Measurements from ENCODE around the gene MND1.
"Not testable (repeated sequence)": the region's sequence is repeated elsewhere in the genome, so short reads cannot be mapped to it uniquely, and the experiment has no call there.

The MND1 gene

DNA sequence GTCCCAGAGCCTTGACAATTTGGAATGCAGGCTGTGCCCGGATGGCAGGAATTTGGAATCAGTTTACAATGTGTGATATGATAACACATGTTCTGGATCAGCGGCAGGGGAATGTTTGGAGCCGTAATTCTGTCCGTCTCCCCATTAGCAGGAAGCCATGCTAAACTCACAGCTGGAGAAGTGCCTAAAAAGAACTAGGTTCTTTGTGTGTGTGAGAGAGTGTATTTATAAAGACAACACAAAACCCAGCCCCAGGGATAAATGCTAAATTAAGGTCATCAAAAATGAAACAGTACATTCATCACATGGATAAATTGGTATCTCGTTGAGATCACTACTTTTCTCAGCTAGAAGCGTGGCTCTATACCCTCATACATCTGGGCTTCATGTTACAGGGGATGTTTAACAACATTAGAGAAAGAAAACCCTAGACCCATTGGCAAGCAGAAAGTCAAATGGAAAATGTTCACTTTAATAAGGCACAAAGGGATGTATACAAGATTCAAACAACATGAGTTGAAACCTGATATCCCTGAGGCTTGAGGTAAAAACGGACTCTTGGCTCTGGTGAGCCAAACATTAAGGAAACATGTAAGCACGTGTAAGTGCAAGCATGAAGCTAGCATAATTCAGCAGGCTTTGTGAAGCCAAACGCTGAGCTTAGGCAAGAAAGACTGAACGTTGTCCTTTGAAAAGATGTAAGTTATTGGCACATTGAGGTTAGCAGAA lies 103.7 kb downstream of the MND1 start:
- no peak for DNase-seq

DNA sequence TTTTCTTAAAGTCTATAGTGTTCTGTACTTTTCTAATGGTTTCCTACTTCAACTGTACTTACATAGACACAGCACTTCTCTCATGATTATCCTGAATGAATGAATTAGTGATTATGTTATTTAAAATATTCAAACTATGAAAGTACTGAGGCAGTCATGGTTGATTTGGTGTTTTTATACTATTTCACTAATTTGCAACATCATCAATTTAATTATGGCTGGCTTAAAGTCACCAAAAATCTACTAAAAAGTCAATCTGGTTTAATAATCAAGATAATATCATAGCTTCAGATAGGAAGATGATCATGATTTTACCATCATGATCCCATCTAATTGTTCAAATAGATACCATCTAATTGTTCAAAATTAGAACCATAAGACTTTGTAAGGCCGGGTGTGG lies 104.8 kb downstream of the MND1 start:
- DNase-seq, result no peak

DNA sequence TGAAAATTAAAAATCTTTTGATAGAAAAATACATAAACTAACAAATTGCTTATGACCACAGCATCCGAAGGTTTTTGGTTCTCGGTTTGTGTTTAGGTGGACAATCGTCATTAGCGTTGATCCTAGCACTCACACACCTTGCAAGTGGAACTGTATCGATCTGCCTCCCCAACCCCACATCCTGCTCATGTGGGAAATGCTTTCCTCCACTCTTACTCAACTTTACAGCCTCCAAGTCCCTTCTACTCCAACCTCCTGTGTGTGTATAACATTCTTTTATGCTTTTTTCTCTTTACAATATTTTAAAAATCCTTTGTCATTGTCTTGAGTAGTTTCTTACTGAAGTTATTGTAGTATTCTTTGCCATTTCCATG lies 106.0 kb downstream of the MND1 start:
- no peak for DNase-seq

DNA sequence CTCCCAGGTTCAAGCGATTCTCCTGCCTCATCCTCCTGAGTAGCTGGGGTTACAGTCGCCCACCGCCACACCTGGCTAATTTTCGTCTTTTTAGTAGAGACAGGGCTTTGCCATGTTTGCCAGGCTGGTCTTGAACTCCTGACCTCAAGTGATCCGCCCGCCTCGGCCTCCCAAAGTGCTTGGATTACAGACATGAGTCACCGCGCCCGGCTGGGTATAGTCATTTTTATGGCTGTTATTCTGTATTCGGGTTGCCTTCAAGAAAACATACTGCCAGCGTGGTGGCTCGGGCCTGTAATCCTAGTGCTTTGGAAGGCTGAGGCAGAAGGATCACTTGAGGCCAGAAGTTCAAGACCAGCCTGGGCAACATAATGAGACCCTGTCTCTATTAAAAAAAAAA lies 106.7 kb downstream of the MND1 start:
- not testable (repeated sequence) for DNase-seq

DNA sequence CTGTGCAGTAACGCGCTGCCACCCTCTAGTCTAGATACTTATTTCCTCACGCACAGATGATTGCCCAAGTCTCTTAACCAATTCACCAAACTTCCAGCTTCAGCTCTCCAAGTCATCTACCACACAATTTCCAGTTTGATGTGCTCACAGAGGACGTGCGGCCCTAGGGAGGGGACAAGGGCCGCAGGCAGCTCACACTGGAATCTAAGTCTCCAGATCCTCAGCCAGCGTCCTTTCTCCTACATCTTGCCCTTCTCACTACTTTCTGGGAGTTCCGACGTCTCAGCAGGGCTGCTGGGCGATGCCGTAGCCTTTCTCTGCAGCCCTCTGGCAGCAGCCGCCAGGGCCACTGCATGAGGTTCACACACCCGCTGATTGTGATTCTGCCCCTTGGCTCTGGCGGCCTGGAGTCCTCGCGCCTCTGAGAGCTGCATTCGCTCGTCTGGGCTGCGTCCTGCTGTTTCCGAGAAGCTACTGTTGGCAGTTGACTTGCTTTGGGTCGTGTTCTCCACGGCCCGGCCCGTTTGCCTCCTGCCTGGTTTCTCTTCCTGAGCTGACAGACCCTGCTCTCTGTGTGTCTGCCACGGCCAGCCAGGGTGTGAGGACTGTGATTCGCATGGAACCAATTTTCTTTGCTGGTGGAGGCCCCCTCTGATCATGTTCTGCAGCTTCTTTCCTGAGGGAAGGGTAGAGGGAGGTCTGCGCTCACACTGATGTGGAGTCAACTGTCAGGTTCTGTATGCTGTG lies 107.6 kb downstream of the MND1 start:
- DNase-seq, result peak; percentile 89 to 92

DNA sequence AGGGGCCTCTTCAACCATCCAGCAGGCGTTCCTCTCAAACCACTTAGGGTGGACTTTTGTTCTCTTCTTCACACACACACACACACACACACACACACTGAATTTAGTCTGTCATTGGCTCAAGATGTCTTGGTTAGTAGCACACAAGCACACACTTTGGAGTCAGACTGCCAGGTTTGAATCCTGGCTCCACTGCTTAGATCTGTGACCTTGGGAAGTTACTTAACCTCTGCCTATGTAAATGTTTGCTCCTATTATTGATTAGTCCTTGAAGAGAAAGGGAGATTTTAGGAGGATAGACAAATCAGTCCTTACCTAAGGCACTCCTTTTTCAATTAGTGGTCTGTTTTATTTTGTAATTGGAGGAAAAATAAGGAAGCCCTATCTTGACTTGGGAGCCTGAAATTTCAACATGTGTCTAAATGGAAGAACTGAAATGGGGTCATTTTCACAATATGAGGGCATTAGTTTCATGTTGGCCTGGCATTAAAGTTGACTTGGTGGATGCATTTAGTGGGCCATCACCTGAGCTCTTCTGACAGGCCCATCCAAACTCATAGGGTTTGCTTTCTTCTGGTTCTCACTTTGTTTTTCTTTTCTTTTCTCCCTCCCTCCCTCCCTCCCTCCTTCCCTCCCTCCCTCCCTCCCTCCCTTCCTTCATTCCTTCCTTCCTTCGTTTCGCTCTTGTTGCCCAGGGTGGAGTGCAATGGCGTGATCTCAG lies 108.3 kb downstream of the MND1 start:
- DNase-seq, result no peak

DNA sequence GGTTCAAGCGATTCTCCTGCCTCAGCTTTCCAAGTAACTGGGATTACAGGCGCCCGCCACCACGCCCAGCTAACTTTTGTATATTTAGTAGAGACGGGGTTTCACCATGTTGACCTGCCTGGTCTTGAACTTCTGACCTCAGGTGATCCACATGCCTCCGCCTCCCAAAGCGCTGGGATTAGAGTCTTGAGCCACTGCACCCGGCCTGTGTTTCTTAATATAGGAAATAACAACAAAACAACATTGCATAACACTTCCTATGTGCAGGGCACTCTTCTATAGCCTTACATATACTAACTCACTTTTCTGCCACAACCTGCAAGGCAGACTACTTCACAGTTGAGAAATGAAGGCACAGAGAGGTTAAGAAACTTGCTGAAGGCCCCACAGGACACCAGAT lies 108.9 kb downstream of the MND1 start:
- DNase-seq, result peak; percentile 65 to 74

DNA sequence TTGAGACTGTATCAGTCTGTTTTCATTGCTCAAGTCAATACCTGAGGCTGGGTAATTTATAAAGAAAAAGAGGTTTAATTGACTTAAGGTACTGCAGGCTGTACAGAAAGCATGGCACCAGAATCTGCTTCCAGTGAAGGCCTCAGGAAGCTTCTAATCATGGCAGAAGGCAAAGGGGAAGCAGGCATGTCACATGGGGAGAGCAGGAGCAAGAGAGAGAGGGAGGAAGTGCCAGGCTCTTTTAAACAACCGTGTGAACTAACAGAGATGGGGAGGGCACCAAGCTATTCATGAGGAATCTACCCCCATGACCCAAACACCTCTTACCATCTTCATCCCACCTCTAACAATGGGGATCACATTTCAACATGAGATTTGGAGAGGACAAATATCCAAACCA lies 114.5 kb downstream of the MND1 start:
- DNase-seq, result no peak

DNA sequence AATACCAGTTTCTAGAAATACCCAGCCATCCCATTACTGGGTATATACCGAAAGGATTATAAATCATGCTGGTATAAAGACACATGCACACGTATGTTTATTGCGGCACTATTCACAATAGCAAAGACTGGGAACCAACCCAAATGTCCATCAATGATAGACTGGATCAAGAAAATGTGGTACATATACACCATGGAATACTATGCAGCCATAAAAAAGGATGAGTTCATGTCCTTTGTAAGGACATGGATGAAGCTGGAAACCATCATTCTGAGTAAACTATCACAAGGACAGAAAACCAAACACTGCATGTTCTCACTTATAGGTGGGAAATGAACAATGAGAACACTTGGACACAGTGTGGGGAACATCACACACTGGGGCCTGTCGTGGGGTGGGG lies 117.1 kb downstream of the MND1 start:
- DNase-seq, result not testable (repeated sequence)

DNA sequence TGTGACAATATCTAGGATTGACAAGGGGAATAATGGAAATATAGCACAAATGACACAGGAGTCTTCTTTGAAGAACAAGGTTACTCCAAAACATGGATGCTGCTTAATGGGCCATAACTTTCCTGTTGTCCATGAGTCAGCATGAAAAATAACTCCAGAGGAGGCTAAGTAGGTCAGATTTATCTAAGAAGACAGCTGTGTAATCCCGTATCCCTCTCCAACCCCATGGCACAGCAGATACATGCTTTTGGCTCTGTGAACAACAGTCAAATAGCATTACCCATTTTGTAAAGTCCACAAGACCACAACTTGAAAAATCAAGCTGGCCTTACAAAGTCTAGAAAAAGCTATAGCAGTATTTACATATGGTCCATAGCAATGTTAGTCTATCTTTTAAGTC lies 119.6 kb downstream of the MND1 start:
- no peak for DNase-seq
